Measurements from ENCODE around the gene MTARC2. TPM values are rescaled to one million over a fixed set of nuclear protein-coding genes. Genes with fewer than 3 reads are reported as not detected.
A peak's percentile ranks its signal among the peaks of the same experiment; 100 is the strongest.

The MTARC2 gene
- total and polyA plus RNA-seq, 2 experiments from 2014 or later: 1.9 to 4.8 TPM

GRCh38 chr1:220787069-220787619 lies 39.0 kb downstream of the MTARC2 start:
- H3K9me3 ChIP-seq (ENCODE audit: low read depth): no peaks in the 10 kb centered on the region
- H3K9ac ChIP-seq: peak overlapping the region; percentile 40
- no peaks in the 10 kb centered on the region for H3K36me3 ChIP-seq (ENCODE audit: low read depth)
- no peaks in the 10 kb centered on the region for H3F3A ChIP-seq (ENCODE audit: insufficient read depth)
- no peaks in the 10 kb centered on the region for H4K20me1 ChIP-seq (ENCODE audit: insufficient read depth)
- no peak for TF ChIP-seq EZH2 (IDR thresholded peaks at IDR 0.05; ENCODE audit: insufficient read depth, poor library complexity, severe bottlenecking)
- TF ChIP-seq EZH2phosphoT487 (IDR thresholded peaks at IDR 0.05; ENCODE audit: insufficient read depth, low read depth): no peak
- H3K4me3 ChIP-seq: peak overlapping the region; percentile 70
- H3K9me2 ChIP-seq (ENCODE audit: insufficient read depth): no peaks in the 10 kb centered on the region
- no peaks in the 10 kb centered on the region for H3K27me3 ChIP-seq (replicated peaks; ENCODE audit: insufficient read depth)
- H3K4me1 ChIP-seq (ENCODE audit: insufficient read depth): no peaks in the 10 kb centered on the region
- in situ Hi-C loops (cut with MboI): no loop called here
- H2AFZ ChIP-seq: peak overlapping the region; percentile 79
- H3K27ac ChIP-seq: no peak overlapping the region
- DNase-seq: no peak
- WGBS, 2 experiments (ENCODE audit: low coverage in 1 of 2, low lambda C conversion rate in 2 of 2, missing lambda C conversion rate in 2 of 2): 20 to 22% methylated on average over 31 to 32 of the region's 32 CpGs
- peak overlapping the region; percentile 78 for H3K4me2 ChIP-seq (ENCODE audit: unreplicated experiment)
- H3K79me2 ChIP-seq (ENCODE audit: insufficient read depth): no peaks in the 10 kb centered on the region

DNA sequence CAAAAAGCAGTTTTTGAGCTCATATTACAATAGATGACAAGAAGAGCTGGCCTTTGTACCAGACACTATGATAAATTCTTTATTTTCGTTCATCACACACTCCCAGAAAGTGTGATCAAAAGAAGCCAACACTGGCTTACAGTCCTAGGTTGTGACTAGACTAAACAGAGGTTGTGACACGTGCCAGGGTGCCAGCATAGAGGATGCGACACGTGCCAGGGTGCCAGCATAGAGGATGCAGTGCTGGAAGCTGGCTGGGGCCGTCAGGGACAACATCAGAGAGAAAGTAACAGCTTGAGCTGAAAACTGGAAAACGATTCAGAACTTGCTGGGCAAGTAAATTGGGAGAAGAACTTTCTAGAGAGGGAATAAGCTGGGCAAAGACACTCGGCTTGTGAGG lies 40.8 kb downstream of the MTARC2 start:
- no peaks in the 10 kb centered on the region for H3K36me3 ChIP-seq (ENCODE audit: low read depth)
- H2AFZ ChIP-seq: no peak overlapping the region
- no peak overlapping the region for H3K4me2 ChIP-seq (ENCODE audit: unreplicated experiment)
- WGBS, 2 experiments (ENCODE audit: low coverage in 1 of 2, low lambda C conversion rate in 2 of 2, missing lambda C conversion rate in 2 of 2): 81 to 84% methylated on average over 7 of the region's 7 CpGs
- no peaks in the 10 kb centered on the region for H3K79me2 ChIP-seq (ENCODE audit: insufficient read depth)
- H3F3A ChIP-seq (ENCODE audit: insufficient read depth): no peaks in the 10 kb centered on the region
- no peak for TF ChIP-seq EZH2phosphoT487 (IDR thresholded peaks at IDR 0.05; ENCODE audit: insufficient read depth, low read depth)
- TF ChIP-seq EZH2 (IDR thresholded peaks at IDR 0.05; ENCODE audit: insufficient read depth, poor library complexity, severe bottlenecking): no peak
- H3K27ac ChIP-seq: no peak overlapping the region
- in situ Hi-C loops (cut with MboI): no loop called here
- H3K4me1 ChIP-seq (ENCODE audit: insufficient read depth): no peaks in the 10 kb centered on the region
- H3K9me3 ChIP-seq (ENCODE audit: low read depth): no peaks in the 10 kb centered on the region
- no peaks in the 10 kb centered on the region for H3K27me3 ChIP-seq (replicated peaks; ENCODE audit: insufficient read depth)
- DNase-seq: no peak
- no peaks in the 10 kb centered on the region for H3K9me2 ChIP-seq (ENCODE audit: insufficient read depth)
- H4K20me1 ChIP-seq (ENCODE audit: insufficient read depth): no peaks in the 10 kb centered on the region
- no peak overlapping the region for H3K4me3 ChIP-seq
- H3K9ac ChIP-seq: no peak overlapping the region

GRCh38 chr1:220789532-220790147 lies 41.5 kb downstream of the MTARC2 start:
- in situ Hi-C loops (cut with MboI): no loop called here
- no peak for TF ChIP-seq EZH2 (IDR thresholded peaks at IDR 0.05; ENCODE audit: insufficient read depth, poor library complexity, severe bottlenecking)
- Histone ChIP-seq H3K27ac (no peak overlapping the region), H4K20me1 (ENCODE audit: insufficient read depth) (no peaks in the 10 kb centered on the region), H3F3A (ENCODE audit: insufficient read depth) (no peaks in the 10 kb centered on the region), H3K9me3 (ENCODE audit: low read depth) (no peaks in the 10 kb centered on the region), H3K4me3 (no peak overlapping the region), H3K9me2 (ENCODE audit: insufficient read depth) (no peaks in the 10 kb centered on the region), H3K36me3 (ENCODE audit: low read depth) (no peaks in the 10 kb centered on the region), H3K27me3 (replicated peaks; ENCODE audit: insufficient read depth) (no peaks in the 10 kb centered on the region), H2AFZ (no peak overlapping the region), H3K4me2 (ENCODE audit: unreplicated experiment) (no peak overlapping the region), H3K9ac (no peak overlapping the region), H3K79me2 (ENCODE audit: insufficient read depth) (no peaks in the 10 kb centered on the region), H3K4me1 (ENCODE audit: insufficient read depth) (no peaks in the 10 kb centered on the region)
- DNase-seq: no peak
- WGBS, 2 experiments (ENCODE audit: low coverage in 1 of 2, low lambda C conversion rate in 2 of 2, missing lambda C conversion rate in 2 of 2): 60 to 61% methylated on average over 2 of the region's 2 CpGs

DNA sequence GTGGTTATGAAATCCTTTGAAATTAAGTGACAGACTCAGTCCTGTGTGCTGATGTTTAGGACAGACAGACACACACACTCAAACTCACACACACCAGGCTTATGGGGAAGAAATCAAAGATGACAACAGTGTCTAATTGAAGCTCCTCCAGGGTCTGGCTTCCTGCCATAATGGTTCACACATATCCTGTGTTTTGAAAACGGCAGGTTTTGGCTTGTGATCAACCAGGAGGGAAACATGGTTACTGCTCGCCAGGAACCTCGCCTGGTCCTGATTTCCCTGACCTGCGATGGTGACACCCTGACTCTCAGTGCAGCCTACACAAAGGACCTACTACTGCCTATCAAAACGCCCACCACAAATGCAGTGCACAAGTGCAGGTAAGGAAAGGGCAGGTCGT lies 43.2 kb downstream of the MTARC2 start:
- Histone ChIP-seq H3K79me2 (ENCODE audit: insufficient read depth) (no peaks in the 10 kb centered on the region), H2AFZ (no peak overlapping the region), H3K4me1 (ENCODE audit: insufficient read depth) (no peaks in the 10 kb centered on the region), H3K9me2 (ENCODE audit: insufficient read depth) (no peaks in the 10 kb centered on the region), H3K27ac (no peak overlapping the region), H3K36me3 (ENCODE audit: low read depth) (no peaks in the 10 kb centered on the region), H3K9me3 (ENCODE audit: low read depth) (no peaks in the 10 kb centered on the region), H3K27me3 (replicated peaks; ENCODE audit: insufficient read depth) (no peaks in the 10 kb centered on the region), H4K20me1 (ENCODE audit: insufficient read depth) (no peaks in the 10 kb centered on the region), H3K9ac (no peak overlapping the region), H3K4me3 (no peak overlapping the region), H3K4me2 (ENCODE audit: unreplicated experiment) (no peak overlapping the region), H3F3A (ENCODE audit: insufficient read depth) (no peaks in the 10 kb centered on the region)
- DNase-seq: no peak
- WGBS, 2 experiments (ENCODE audit: low coverage in 1 of 2, low lambda C conversion rate in 2 of 2, missing lambda C conversion rate in 2 of 2): 65 to 69% methylated on average over 6 of the region's 6 CpGs
- no peak for TF ChIP-seq EZH2phosphoT487 (IDR thresholded peaks at IDR 0.05; ENCODE audit: insufficient read depth, low read depth)
- TF ChIP-seq EZH2 (IDR thresholded peaks at IDR 0.05; ENCODE audit: insufficient read depth, poor library complexity, severe bottlenecking): no peak
- in situ Hi-C loops (cut with MboI): no loop called here

Measured in GM23248 (cell line).